Stimulated activated CD4-positive, alpha-beta T cell treated with anti-CD3 and anti-CD28 coated beads, Interleukin-15, amount 100 ng/mL, for 1 hour (primary cell): Measurements from ENCODE around the gene MT1B.
A peak's percentile ranks its signal among the peaks of the same experiment; 100 is the strongest.
"Not testable (repeated sequence)": the region's sequence is repeated elsewhere in the genome, so short reads cannot be mapped to it uniquely, and the experiment has no call there.

ENCODE experiments used
- DNase-seq, 2 donors: peaks; one replicate each; pipeline ENCODE4 v3.0.0-alpha.2; 2020; ENCODE audit warnings: low read depth in 1 of 2, low spot score in 1 of 2

Gene MT1B

DNA sequence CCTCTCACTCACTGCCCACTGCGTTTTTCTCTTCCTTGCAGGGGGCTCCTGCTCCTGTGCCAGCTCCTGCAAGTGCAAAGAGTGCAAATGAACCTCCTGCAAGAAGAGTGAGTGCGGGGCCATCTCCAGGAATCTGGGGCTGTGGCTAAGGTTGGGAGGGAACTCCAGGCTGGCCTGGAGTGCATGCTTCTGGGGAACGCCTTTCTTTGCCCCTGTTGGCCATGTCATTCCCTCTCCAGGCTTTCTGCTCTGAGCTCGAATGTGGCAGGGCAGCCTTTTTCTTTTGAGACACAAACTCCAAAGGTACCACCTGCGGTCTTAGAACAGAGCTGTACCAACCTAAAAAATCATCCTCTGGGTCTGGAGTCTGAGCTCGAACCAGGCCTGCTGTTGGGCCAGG lies 33.5 kb upstream of the MT1B start:
- no peak for DNase-seq

DNA sequence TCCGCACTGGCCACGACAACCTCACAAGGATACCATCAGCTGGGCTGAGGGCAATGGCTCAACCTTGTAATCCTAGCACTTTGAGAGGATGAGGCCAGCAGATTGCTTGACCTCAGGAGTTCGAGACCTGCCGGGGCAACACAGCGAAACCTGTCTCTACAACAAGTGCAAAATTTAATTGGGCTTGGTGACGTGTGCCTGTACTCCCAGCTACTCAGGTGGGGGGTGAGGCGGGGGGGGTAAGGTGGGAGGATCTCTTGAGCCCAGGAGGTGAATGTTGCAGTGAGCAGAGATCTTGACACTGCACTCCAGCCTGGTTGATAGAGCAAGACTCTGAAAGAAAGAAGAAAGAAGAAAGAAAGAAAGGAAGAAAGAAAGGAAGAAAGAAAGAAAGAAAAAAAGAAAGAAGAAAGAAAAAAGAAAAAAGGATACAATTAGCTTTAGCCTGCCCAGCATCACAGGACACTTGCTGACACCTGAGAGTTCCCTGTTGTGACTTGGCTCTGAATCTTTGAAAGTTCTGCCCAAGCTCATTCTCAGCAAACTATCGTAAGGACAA lies 31.3 kb upstream of the MT1B start:
- no peak for DNase-seq

DNA sequence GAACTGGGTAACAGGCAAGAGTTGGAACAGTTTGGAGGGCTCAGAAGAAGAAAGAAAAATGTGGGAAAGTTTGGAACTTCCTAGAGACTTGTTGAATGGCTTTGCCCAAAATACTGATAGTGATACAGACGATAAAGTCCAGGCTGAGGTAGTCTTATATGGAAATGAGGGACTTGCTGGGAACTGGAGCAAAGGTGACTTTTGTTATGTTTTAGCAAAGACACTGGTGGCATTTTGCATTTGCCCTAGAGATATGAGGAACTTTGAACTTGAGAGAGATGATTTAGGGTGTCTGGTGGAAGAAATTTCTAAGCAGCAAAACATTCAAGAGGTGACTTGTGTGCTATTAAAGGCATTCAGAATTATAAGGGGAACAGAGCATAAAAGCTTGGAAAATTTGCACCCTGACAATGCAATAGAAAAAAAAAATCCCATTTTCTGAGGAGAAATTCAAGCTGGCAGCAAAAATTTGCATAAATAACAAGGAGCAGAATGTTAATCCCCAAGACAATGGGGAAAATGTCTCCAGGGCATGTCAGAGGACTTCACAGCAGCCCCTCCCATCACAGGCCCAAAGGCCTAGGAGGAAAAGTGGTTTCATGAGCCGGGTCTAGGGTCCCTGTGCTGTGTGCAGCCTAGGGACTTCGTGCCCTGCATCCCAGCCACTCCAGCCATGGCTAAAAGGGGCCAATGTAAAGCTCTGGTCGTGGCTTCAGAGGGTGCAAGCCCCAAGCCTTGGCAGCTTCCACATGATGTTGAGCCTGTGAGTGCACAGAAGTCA lies 29.8 kb upstream of the MT1B start:
- not testable (repeated sequence) for DNase-seq

DNA sequence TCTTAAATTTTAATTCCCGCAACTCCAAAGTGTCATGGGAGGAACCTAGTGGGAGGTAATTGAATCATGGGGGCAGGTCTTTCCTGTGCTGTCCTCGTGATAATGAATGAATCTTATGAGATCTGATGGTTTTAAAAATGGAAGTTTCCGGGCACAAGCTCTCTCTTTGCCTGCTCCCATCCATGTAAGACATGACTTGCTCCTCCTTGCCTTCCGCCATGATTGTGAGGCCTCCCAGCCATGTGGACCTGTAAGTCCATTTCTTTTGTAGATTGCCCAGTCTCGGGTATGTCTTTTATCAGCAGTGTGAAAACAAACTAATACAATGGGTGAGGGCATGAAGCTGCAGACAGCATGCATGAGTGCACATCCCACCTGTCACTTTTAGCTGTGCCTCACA lies 28.5 kb upstream of the MT1B start:
- DNase-seq: not testable (repeated sequence)

DNA sequence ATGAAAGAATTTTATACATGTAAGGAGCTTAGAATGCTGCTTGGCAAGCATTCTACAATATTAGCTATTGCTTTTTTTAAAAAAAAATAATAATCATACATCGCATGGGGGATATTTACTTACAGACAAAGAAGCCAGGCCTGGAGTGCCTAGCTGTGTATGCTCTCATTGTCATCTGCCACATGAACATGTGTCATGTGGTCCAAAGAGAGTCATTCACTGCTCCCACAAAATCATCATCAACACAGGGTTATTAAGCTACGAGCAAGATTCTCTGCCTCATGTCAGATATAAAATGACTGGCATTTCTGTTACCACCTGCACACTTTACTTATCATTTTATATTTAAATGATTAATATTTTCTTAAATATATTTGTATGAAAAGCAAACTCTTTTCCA lies 28.0 kb upstream of the MT1B start:
- no peak for DNase-seq

DNA sequence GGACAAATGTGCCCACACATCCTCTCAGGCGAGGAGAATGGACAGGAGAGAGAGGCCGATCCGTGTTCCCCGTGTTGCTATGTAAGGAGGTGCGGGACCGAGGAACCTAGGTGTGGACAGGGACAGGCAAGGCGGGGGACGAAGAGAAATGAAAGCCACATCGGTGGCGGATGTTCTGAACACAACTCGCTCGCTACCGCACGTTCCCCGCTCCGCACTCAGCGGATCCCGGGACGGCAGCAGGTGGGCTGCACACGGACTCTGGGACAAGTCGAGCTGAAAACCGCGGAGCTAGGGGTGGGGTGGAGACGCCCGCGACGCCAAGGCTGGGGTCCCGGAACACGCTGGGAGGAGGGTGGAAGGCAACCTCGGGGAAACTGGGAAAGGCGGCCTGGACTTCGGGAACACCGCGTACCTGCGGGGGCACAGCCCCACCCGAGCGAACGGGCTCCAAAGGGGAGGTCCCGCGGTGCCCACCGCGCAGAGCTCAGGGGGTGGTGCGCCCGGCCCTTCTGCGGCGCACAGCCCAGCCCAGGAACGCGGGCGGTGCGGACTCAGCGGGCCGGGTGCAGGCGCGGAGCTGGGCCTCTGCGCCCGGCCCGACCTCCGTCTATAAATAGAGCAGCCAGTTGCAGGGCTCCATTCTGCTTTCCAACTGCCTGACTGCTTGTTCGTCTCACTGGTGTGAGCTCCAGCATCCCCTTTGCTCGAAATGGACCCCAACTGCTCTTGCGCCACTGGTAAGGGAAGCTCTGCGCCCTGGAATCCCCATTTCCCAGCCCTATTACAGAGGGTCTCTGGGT lies 26.3 kb upstream of the MT1B start, which contains the start of gene MT1E:
Gene MT1E (plus strand): TSS at position 642 of the 803 bp plus-strand sequence. CDS start 71 bp downstream, at position 713.
- peak in 1 of 2 donors; percentile 65 for DNase-seq

DNA sequence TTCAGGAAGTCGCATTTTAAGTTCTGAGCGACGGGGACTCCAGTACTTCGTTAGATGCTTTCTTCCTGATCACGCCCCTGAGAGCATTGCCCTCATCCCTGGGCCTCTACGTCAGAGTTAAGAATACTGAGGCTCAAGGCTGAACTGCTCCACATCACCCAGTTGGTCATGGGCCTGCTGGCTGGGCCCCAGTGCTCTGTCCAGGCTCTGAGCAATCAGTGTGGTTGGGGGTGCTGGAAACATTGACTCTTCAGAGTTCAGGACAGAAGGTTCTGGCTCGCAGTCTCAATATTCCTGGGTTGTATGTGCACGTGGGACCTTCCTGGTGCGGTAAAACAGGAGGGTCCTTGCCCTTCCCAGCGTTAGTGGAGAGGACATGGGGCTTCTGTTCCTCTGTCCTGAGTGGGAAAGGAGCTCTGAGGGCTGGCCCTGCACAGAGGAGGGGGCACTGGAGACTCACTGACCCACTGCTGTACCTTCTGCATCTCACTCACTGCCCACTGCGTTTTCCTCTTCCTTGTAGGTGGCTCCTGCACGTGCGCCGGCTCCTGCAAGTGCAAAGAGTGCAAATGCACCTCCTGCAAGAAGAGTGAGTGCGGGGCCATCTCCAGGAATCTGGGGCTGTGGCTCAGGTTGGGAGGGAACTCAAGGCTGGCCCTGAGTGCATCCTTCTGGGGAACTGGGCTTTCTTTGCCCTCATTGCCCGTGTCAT lies 25.6 kb upstream of the MT1B start:
- DNase-seq: no peak

DNA sequence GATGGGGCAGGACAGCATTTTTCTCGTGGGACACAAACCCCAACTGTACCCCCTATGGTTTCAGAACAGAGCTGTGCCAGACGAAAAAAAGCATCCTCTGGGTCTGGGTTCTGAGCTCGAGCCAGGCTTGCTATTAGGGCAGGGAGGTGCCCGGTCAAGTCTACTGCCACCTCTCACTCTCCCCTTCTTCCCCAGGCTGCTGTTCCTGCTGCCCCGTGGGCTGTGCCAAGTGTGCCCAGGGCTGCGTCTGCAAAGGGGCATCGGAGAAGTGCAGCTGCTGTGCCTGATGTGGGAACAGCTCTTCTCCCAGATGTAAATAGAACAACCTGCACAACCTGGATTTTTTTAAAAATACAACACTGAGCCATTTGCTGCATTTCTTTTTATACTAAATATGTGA lies 25.0 kb upstream of the MT1B start:
- no peak for DNase-seq

DNA sequence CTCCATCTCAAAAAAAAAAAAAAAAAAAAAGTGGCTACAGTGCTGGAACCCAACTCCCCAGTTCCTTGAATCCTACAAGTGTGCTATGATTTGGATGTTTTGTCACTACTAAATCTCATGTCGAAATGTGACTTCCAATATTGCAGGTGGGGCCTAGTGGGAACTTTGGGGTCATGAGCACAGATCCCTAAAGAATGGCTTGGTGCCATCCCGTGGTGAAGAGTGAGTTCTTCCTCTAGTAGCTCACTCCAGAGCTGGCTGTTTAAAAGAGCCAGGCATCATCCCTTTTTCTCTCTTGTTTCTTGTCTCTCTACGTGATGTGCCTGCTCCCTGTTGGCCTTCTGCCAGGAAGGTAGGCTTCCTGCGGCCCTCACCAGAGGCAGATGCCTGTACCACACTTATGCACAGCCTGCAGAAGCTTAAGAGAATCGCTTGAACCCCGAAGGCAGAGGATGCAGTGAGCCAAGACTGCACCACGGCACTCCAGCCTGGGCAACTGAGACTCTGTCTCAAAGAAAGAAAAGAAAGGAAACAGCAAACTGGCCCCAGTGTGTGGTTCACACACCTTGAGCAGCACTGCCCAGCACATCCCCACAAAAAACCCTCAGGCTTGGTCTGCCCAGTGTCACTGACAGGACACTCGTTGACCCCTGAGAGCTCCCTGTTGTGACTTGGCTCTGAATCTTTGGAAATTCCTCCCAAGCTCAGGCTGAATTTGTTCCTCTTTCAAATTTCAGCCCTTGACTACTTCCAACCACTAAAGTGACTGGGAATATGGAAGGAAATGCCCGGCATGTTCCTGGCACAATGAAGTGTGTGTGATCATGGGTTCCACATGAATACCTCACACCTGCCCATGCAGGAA lies 23.0 kb upstream of the MT1B start:
- DNase-seq: no peak

DNA sequence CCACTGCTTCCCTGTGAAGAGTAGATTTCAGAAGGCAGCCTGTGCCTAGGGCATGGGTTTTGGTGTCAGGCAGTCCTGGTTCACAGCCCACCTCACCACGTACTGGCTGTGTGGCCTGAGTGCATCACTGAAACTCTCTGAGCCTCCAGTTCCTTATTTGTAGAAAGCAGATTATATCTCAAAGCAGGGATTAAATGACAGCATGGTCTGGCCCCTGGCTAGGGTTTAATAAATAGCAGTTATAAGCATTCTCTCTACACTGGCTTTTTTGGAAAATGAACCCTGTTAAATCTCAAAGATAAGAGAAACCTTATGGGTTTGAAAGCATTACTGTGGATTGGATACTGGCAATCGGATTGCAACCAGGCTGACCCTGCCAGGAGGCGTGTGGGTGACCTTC lies 22.2 kb upstream of the MT1B start:
- no peak for DNase-seq

DNA sequence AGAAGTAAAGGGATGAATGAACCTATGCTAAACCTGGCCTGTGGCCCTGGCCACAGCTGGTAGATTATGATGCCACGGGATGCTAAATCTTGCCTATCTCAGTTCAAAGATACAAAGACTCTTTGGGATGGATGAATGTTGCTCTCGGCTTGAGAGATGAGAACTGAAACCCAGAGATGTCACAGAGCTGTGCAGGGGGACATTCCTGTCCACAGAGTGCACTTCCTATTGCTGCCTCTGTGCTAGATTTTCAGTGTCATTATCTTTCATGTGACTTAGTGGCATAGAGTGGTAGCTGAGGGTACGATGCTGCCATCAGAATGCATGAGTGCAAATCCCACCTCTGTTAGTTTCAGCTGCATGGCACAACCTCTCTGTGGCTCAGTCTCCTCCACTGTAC lies 21.6 kb upstream of the MT1B start:
- no peak for DNase-seq

DNA sequence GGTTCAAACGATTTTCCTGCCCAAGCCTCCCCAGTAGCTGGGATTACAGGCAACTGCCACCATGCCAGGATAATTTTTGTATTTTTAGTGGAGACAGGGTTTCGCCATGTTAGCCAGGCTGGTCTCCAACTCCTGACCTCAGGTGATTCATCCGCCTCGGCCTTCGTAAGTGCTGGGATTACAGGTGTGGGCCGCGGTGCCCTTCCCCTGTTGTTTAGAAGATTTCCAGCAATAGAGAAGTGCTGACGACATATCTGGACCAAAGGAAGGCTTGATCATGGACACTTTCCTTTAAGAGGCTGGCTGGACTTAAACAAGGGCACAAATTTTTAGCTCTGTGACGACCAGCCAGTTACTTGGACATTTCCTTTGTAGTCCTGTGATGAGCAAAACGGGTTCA lies 20.5 kb upstream of the MT1B start:
- DNase-seq: no peak

DNA sequence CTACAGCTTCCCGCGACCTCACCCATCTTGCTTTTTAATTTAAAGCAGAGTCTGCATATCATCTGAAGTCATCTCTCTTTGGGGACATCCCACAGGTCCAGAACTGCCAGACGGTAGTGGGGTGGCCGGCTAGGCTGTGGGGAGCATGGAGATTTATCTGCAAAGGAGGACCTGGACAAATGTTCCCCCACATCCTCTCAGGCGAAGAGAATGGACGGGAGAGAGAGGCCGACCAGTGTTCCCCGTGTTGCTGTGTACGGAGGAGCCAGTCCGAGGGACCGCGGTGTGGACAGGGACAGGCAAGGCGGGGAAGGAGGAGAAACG lies 19.9 kb upstream of the MT1B start:
- no peak for DNase-seq

DNA sequence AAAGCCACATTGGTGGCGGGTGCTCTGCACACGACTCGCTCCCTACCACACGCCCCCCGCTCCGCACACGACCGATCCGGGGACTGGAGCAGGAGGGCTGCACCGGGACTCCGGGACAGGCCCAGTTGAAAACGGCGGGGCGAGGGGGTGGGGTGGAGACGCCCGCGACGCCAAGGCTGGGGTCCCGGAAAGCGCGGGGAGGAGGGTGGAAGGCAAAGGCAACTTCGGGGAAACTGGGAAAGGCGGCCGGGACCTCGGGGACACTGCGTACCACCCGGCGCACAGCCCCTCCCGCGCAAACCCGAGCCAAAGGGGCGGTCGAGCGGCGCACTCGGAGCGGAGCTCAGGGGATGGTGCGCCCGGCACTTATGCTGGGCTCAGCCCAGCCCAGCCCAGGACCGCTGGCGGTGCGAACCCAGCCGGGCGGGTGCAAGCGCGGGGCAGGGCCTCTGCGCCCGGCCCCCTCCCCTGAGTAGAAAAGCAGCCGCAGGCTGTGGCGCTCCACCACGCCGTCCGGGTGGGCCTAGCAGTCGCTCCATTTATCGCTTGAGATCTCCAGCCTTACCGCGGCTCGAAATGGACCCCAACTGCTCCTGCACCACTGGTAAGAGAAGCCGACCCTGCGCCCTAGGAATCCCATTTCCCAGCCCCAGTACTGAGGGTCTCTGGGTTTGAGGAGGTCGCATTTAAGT lies 19.4 kb upstream of the MT1B start, which contains the start of gene MT1M:
Gene MT1M (plus strand): TSS at position 504 of the 692 bp plus-strand sequence. CDS start 73 bp downstream, at position 577.
- DNase-seq: no peak

DNA sequence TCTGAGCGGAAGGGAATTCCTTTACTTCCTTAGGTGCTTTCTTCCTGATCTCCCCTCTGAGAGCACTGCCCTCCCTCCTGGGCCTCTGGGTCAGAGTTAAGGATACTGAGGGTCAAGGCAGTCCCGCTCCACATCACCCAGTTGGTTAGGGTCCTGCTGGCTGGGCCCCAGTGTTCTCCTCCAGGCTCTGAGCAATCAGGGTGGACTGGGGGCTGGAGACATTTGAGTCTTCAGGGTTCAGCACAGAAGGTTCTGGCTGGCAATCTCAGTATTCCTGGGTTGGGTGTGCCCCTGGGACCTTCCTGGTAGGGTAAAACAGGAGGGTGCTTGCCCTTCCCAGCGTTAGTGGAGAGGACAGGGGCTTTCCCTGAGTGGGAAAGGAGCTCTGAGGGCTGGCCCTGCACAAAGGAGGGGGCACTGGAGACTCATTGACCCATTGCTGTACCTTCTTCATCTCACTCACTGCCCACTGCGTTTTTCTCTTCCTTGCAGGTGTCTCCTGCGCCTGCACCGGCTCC lies 18.8 kb upstream of the MT1B start:
- DNase-seq: no peak

DNA sequence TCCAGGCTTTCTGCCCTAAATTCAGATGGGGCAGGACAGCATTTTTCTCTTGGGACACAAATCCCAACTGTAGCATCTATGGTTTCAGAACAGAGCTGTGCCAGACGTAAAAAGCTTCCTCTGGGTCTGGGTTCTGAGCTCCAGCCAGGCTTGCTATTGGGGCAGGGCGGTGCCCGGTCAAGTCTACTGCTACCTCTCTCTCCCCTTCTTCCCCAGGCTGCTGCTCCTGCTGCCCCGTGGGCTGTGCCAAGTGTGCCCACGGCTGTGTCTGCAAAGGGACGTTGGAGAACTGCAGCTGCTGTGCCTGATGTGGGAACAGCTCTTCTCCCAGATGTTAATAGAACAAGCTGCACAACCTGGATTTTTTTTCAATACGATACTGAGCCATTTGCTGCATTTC lies 18.2 kb upstream of the MT1B start:
- DNase-seq: no peak

DNA sequence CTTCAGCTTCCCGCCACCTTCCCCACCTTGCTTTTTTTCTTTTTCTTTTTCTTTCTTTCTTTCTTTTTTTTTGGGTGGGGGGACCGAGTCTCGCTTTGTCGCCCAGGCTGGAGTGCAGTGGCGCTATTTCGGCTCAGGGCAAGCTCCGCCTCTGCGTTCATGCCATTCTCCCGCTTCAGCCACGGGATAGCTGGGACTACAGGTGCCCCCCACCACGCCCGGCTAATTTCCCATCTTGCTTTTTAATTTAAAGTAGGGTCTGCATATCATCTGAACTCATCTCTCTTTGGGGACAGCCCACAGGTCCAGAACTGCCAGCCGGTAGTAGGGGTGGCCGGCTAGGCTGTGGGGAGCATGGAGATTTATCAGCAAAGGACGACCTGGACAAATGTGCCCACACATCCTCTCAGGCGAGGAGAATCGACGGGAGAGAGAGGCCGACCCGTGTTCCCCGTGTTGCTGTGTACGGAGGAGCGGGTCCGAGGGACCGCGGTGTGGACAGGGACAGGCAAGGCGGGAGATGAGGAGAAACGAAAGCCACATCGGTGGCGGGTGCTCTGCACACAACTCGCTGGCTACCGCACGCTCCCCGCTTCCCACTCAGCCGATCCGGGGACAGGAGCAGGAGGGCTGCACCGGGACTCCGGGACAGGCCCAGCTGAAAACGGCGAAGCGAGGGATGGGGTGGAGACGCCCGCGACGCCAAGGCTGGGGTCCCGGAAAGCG lies 16.8 kb upstream of the MT1B start:
- no peak for DNase-seq

DNA sequence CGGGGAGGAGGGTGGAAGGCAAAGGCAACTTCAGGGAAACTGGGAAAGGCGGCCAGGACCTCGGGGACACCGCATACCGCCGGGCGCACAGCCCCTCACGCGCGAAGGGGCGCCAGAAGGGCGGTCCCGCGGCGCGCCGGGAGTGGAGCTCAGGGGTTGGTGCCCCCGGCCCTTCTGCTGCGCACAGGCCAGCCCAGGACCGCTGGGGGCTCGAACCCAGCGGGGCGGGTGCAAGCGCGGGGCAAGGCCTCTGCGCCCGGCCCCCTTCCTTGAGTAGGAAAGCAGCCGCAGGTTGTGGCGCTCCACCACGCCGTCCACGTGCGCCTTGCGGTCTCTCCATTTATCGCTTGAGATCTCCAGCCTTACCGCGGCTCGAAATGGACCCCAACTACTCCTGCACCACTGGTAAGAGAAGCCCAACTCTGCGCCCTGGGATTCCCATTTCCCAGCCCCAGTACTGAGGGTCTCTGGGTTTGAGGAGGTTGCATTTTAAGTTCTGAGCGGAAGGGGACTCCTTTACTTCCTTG lies 16.2 kb upstream of the MT1B start:
- DNase-seq: no peak
